ENCODE results near the gene SND1. TPM values are rescaled to one million over a fixed set of nuclear protein-coding genes. Genes with fewer than 3 reads are reported as not detected.

The SND1 gene
- total RNA-seq, 1 experiment from 2014 or later = 274 TPM

GRCh38 chr7:127717502-127718339 is 65.7 kb downstream of the SND1 start:
- POLR2A ChIA-PET = interaction anchor here (0.6 kb wide), 1 partner anchor 130 kb away, joined by 5 read pairs; no protein-coding TSS in a partner anchor
- BruUV-seq (replicated peaks) = no TSS peak
- DNase-seq = no peak
- Mint-ChIP-seq H3K4me3 (ENCODE audit: unreplicated experiment) (no peak overlapping the region), H3K9me3 (ENCODE audit: unreplicated experiment) (no peaks in the 10 kb centered on the region), H3K36me3 (ENCODE audit: insufficient read depth, unreplicated experiment) (peaks cover 75% of the 10 kb centered on the region), H3K4me1 (ENCODE audit: low read depth, unreplicated experiment) (no peaks in the 10 kb centered on the region), H3K27me3 (ENCODE audit: insufficient read depth, unreplicated experiment) (no peaks in the 10 kb centered on the region), H3K27ac (ENCODE audit: unreplicated experiment) (no peak overlapping the region)
- peaks cover 2% of the 10 kb centered on the region; the same call in 1 of the 2 replicates for H3K36me3 ChIP-seq (ENCODE audit: control insufficient read depth, insufficient read depth, low read length)
- H3K9me3 ChIP-seq = no peaks in the 10 kb centered on the region
- intact Hi-C loops (cut with micrococcal nuclease; ENCODE audit: unreplicated experiment) = no loop called here
- H3K27me3 ChIP-seq (replicated peaks; ENCODE audit: control insufficient read depth, insufficient read depth, low read length) = no peaks in the 10 kb centered on the region
- no peak overlapping the region for H3K4me3 ChIP-seq (ENCODE audit: low read depth, low read length)
- no peak for TF ChIP-seq CTCF (IDR thresholded peaks at IDR 0.05; ENCODE audit: insufficient read depth in 1 of 2, low read depth in 1 of 2, low read length in 1 of 2, severe bottlenecking in 1 of 2, unreplicated experiment in 1 of 2)
- CTCF ChIA-PET = no interaction called here
- no peaks in the 10 kb centered on the region for H3K4me1 ChIP-seq

GRCh38 chr7:127718340-127718679 is 66.3 kb downstream of the SND1 start:
- Mint-ChIP-seq H3K27ac (ENCODE audit: unreplicated experiment) (no peak overlapping the region), H3K27me3 (ENCODE audit: insufficient read depth, unreplicated experiment) (no peaks in the 10 kb centered on the region), H3K9me3 (ENCODE audit: unreplicated experiment) (no peaks in the 10 kb centered on the region), H3K36me3 (ENCODE audit: insufficient read depth, unreplicated experiment) (peaks cover 76% of the 10 kb centered on the region), H3K4me1 (ENCODE audit: low read depth, unreplicated experiment) (no peaks in the 10 kb centered on the region), H3K4me3 (ENCODE audit: unreplicated experiment) (no peak overlapping the region)
- ChIA-PET POLR2A (interaction anchor here (0.6 kb wide), 1 partner anchor 130 kb away, joined by 5 read pairs; no protein-coding TSS in a partner anchor), CTCF (no interaction called here)
- DNase-seq = no peak
- H3K36me3 ChIP-seq (ENCODE audit: control insufficient read depth, insufficient read depth, low read length) = peaks cover 2% of the 10 kb centered on the region; the same call in 1 of the 2 replicates
- TF ChIP-seq CTCF (IDR thresholded peaks at IDR 0.05; ENCODE audit: insufficient read depth in 1 of 2, low read depth in 1 of 2, low read length in 1 of 2, severe bottlenecking in 1 of 2, unreplicated experiment in 1 of 2) = no peak
- no peak overlapping the region for H3K4me3 ChIP-seq (ENCODE audit: low read depth, low read length)
- no peaks in the 10 kb centered on the region for H3K4me1 ChIP-seq
- no peaks in the 10 kb centered on the region for H3K9me3 ChIP-seq
- no peaks in the 10 kb centered on the region for H3K27me3 ChIP-seq (replicated peaks; ENCODE audit: control insufficient read depth, insufficient read depth, low read length)
- no TSS peak for BruUV-seq (replicated peaks)
- intact Hi-C loops (cut with micrococcal nuclease; ENCODE audit: unreplicated experiment) = no loop called here

GRCh38 chr7:127726476-127726875 is 74.5 kb downstream of the SND1 start:
- peaks cover 11% of the 10 kb centered on the region for H3K4me1 Mint-ChIP-seq (ENCODE audit: low read depth, unreplicated experiment)
- H3K4me3 Mint-ChIP-seq (ENCODE audit: unreplicated experiment) = no peak overlapping the region
- no peaks in the 10 kb centered on the region for H3K27me3 Mint-ChIP-seq (ENCODE audit: insufficient read depth, unreplicated experiment)
- ChIA-PET CTCF (no interaction called here), POLR2A (no interaction called here)
- Histone ChIP-seq H3K27me3 (replicated peaks; ENCODE audit: control insufficient read depth, insufficient read depth, low read length) (no peaks in the 10 kb centered on the region), H3K4me3 (ENCODE audit: low read depth, low read length) (no peak overlapping the region), H3K4me1 (no peaks in the 10 kb centered on the region), H3K36me3 (ENCODE audit: control insufficient read depth, insufficient read depth, low read length) (no peaks in the 10 kb centered on the region), H3K9me3 (no peaks in the 10 kb centered on the region)
- no peaks in the 10 kb centered on the region for H3K9me3 Mint-ChIP-seq (ENCODE audit: unreplicated experiment)
- peaks cover 63% of the 10 kb centered on the region for H3K36me3 Mint-ChIP-seq (ENCODE audit: insufficient read depth, unreplicated experiment)
- BruUV-seq (replicated peaks) = no TSS peak
- intact Hi-C loops (cut with micrococcal nuclease; ENCODE audit: unreplicated experiment) = no loop called here
- no peak overlapping the region for H3K27ac Mint-ChIP-seq (ENCODE audit: unreplicated experiment)
- no peak for TF ChIP-seq CTCF (IDR thresholded peaks at IDR 0.05; ENCODE audit: insufficient read depth in 1 of 2, low read depth in 1 of 2, low read length in 1 of 2, severe bottlenecking in 1 of 2, unreplicated experiment in 1 of 2)
- DNase-seq = no peak
